T47D (cell line): ENCODE measurements around the gene DTNB.

Experiments used
- DNase-seq, 2 experiments: peaks; one replicate each; pipeline versions ENCODE4 v3.0.0 to v3.0.0-alpha.2; 2011 to 2012; ENCODE audit warnings: low read depth in 1 of 2, low spot score in 1 of 2
- JUND ChIP-seq: IDR thresholded peaks from 2 replicates; pipeline ENCODE4 v1.6.1; 2012; ENCODE audit warnings: low read depth
- in situ Hi-C: cut with HindIII; loops from 2 replicates; pipeline ENCODE4 v1.10.0; 2016; ENCODE audit warnings: low sequenced_read_pairs, low pct_unique_long_range_greater_than_20kb

The DTNB gene

GRCh38 chr2:25330937-25331336 lies 342.4 kb downstream of the DTNB start:
- DNase-seq: no peak
- no peak for TF ChIP-seq JUND
- in situ Hi-C loops: no loop called here

- in situ Hi-C loops: no loop called here
- no peak for TF ChIP-seq JUND
- no peak for DNase-seq
Observed at GRCh38 chr2:25330273-25330672, 343.1 kb downstream of the DTNB start.

- no peak for DNase-seq
- in situ Hi-C loops: no loop called here
- no peak for TF ChIP-seq JUND
Observed at GRCh38 chr2:25328152-25329085, 345.0 kb downstream of the DTNB start.
